CD4-positive, alpha-beta T cell treated with Interleukin-21 for 1 hour (primary cell): ENCODE data around the gene CDKL5.

ENCODE experiments used
- DNase-seq: peaks from one replicate; pipeline ENCODE4 v3.0.0-alpha.2; 2020

Gene CDKL5

GRCh38 chrX:18652636-18653035 is 227.2 kb downstream of the CDKL5 start:
- DNase-seq: no peak

GRCh38 chrX:18654875-18655836 is 229.7 kb downstream of the CDKL5 start:
- no peak for DNase-seq

- DNase-seq: no peak
Observed at GRCh38 chrX:18661273-18661672, 235.9 kb downstream of the CDKL5 start.

- DNase-seq: no peak
Observed at GRCh38 chrX:18664947-18665346, 239.5 kb downstream of the CDKL5 start.

- no peak for DNase-seq
Observed at GRCh38 chrX:18666614-18667013, 241.2 kb downstream of the CDKL5 start.

- no peak for DNase-seq
Observed at GRCh38 chrX:18668071-18668835, 242.8 kb downstream of the CDKL5 start.

- no peak for DNase-seq
Observed at GRCh38 chrX:18672008-18672407, 246.6 kb downstream of the CDKL5 start, which contains the start of gene RS1. RS1 (minus strand) TSS chrX:18672108; CDS start chrX:18672068, 40 bp downstream.

GRCh38 chrX:18674417-18674787 is 249.0 kb downstream of the CDKL5 start:
- no peak for DNase-seq

- DNase-seq: peak; percentile 90
Observed at GRCh38 chrX:18674788-18675735, 249.7 kb downstream of the CDKL5 start.

- no peak for DNase-seq
Observed at GRCh38 chrX:18676050-18676449, 250.6 kb downstream of the CDKL5 start.

GRCh38 chrX:18676470-18676869 is 251.1 kb downstream of the CDKL5 start:
- DNase-seq: no peak

GRCh38 chrX:18677161-18677869 is 251.9 kb downstream of the CDKL5 start:
- no peak for DNase-seq

- no peak for DNase-seq
Observed at GRCh38 chrX:18681996-18682395, 256.6 kb downstream of the CDKL5 start.

GRCh38 chrX:18682979-18683387 is 257.6 kb downstream of the CDKL5 start:
- no peak for DNase-seq

- no peak for DNase-seq
Observed at GRCh38 chrX:18687856-18688495, 262.6 kb downstream of the CDKL5 start.

GRCh38 chrX:18691431-18691830 is 266.0 kb downstream of the CDKL5 start:
- no peak for DNase-seq

- DNase-seq: no peak
Observed at GRCh38 chrX:18692541-18692940, 267.1 kb downstream of the CDKL5 start.

GRCh38 chrX:18696653-18697052 is 271.2 kb downstream of the CDKL5 start:
- no peak for DNase-seq

- DNase-seq: no peak
Observed at GRCh38 chrX:18698737-18699650, 273.6 kb downstream of the CDKL5 start.

GRCh38 chrX:18701621-18702361 is 276.4 kb downstream of the CDKL5 start:
- no peak for DNase-seq
